Activated CD4-positive, CD25-positive, alpha-beta regulatory T cell treated with anti-CD3 and anti-CD28 coated beads, Interleukin-2, amount 50 U/mL, for 16 hours (primary cell): Measurements from ENCODE around the gene NFS1.
"Not testable (repeated sequence)": the region's sequence is repeated elsewhere in the genome, so short reads cannot be mapped to it uniquely, and the experiment has no call there.

ENCODE experiments used
- DNase-seq: peaks from one replicate; pipeline ENCODE4 v3.0.0-alpha.2; 2020; ENCODE audit warnings: low read depth, low spot score

NFS1 gene

GRCh38 chr20:35709259-35709658, 10.1 kb upstream of the NFS1 start:
- DNase-seq, result no peak

- no peak for DNase-seq
These were observed 9.3 kb upstream of the NFS1 start for GRCh38 chr20:35708502-35708901.

- DNase-seq, result not testable (repeated sequence)
These were observed 7.7 kb upstream of the NFS1 start for GRCh38 chr20:35706591-35707529.

GRCh38 chr20:35705894-35706293, 6.7 kb upstream of the NFS1 start:
- DNase-seq, result not testable (repeated sequence)

- no peak for DNase-seq
These were observed 5.5 kb upstream of the NFS1 start for GRCh38 chr20:35704514-35705261.

GRCh38 chr20:35702824-35703695, 3.9 kb upstream of the NFS1 start:
- no peak for DNase-seq

- no peak for DNase-seq
These were observed 3.1 kb upstream of the NFS1 start for GRCh38 chr20:35702051-35702823.

- no peak for DNase-seq
These were observed 1.5 kb upstream of the NFS1 start for GRCh38 chr20:35700625-35701148.

- DNase-seq, result no peak
These were observed 939 bp upstream of the NFS1 start for GRCh38 chr20:35699957-35700624.

- no peak for DNase-seq
These were observed 640 bp downstream of the NFS1 start for GRCh38 chr20:35698298-35699126.

GRCh38 chr20:35697696-35698297, 1.4 kb downstream of the NFS1 start:
- no peak for DNase-seq

- DNase-seq, result no peak
These were observed 3.2 kb downstream of the NFS1 start for GRCh38 chr20:35695978-35696377.

GRCh38 chr20:35695245-35695749, 3.9 kb downstream of the NFS1 start:
- DNase-seq, result no peak

- no peak for DNase-seq
These were observed 8.9 kb downstream of the NFS1 start for GRCh38 chr20:35690265-35690664.

- DNase-seq, result not testable (repeated sequence)
These were observed 12.3 kb downstream of the NFS1 start for GRCh38 chr20:35686872-35687271.

GRCh38 chr20:35685368-35685767, 13.8 kb downstream of the NFS1 start:
- DNase-seq, result not testable (repeated sequence)

- DNase-seq, result no peak
These were observed 17.2 kb downstream of the NFS1 start for GRCh38 chr20:35681960-35682359.

GRCh38 chr20:35680452-35681183, 18.5 kb downstream of the NFS1 start:
- DNase-seq, result no peak
